Activated T-cell treated with anti-CD3 and anti-CD28 coated beads for 24 hours (primary cell): Measurements from ENCODE around the gene SNAI1.
"Not testable (repeated sequence)": the region's sequence is repeated elsewhere in the genome, so short reads cannot be mapped to it uniquely, and the experiment has no call there.

Experiments
- DNase-seq: peaks from one replicate; pipeline ENCODE4 v3.0.0-alpha.2; 2020; ENCODE audit warnings: low read depth

Gene SNAI1

DNA sequence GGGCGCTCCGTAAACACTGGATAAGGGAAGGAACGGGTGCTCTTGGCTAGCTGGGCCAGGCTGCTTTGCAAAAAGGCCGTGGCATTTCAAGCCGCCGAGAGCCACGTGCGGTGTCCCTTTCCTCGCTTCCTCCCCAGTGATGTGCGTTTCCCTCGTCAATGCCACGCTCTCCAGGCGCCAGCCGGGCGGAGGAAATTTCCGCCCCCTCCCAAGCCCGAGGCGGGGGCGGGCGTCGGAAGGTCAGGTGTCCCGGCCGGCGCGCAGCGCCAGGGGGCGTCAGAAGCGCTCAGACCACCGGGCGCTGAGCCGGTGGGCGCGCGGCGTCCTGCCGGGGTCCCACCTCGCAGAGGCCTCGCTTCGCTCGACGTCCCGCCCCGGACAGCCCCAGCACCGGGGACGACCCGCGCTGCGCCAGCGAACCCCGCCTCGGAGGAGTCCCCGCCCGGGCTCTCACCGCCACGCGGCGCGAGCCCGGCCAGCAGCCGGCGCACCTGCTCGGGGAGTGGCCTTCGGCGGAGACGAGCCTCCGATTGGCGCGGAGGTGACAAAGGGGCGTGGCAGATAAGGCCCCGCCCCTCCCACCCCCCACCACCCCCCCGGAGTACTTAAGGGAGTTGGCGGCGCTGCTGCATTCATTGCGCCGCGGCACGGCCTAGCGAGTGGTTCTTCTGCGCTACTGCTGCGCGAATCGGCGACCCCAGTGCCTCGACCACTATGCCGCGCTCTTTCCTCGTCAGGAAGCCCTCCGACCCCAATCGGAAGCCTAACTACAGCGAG is at the start of gene SNAI1:
TSS of gene SNAI1 (plus strand) at position 635 of the 777 bp plus-strand sequence. CDS start at position 715, 80 bp downstream.
- peak; percentile 74 for DNase-seq

DNA sequence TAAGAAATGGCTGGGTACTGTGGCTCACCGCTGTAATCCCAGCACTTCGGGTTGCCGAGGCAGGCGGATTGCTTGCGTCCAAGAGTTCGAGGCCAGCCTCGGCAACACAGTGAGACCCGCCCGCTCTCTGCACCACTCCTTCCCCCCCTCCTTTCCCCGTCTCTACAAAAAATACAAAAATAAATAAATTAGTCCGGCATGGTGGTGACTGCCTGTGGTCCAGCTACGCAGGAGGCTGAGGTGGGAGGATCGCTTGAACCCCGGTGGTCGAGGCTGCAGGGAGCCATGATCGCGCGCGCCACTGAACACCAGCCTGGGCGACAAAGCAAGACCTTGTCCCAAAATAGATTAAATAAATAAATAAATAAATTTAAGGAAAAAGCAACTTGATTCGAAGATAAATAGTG is 47.0 kb upstream of the SNAI1 start:
- DNase-seq, result no peak

DNA sequence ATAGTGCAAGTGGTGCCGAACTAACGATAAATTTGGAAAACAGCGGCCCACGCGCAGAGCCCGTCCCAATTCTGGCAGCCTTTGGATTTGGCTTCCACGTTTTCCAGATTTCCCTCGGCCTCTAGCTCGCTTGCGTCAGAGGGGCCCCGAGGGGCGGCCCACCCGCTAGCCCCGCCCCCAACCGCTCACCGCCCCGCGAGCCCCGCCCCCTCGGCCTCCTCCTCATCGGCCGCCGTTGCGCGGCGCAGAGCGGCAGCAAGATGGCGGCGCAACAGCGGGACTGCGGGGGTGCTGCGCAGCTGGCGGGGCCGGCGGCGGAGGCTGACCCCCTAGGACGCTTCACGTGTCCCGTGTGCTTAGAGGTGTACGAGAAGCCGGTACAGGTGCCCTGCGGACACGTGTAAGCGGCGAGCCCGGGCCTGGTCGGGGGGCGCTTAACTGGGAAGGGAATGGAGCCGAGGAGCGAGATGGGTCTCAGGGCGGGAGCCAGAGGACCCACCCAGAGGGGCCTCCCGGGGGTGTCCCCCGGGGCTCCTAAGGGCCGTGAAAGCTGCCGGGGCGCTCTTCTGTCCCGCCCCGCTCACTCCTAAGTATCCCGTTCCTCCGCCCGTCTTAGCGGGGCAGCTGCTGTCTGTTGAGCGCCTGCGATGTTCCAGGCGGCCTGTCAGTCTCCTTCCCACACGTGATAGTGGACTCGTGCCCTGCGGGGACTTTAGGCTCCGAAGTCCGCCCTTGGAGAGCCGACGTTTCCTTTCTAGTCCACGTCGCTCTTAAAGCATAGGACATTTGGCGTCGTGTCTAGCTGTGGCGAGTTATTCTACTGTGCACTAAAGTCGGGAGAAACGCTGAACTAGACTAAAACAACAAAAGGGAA is 46.4 kb upstream of the SNAI1 start, which contains the start of gene RNF114:
TSS of gene RNF114 (plus strand) at position 245 of the 874 bp plus-strand sequence. CDS start at position 261, 16 bp downstream.
- DNase-seq, result peak; percentile 88

DNA sequence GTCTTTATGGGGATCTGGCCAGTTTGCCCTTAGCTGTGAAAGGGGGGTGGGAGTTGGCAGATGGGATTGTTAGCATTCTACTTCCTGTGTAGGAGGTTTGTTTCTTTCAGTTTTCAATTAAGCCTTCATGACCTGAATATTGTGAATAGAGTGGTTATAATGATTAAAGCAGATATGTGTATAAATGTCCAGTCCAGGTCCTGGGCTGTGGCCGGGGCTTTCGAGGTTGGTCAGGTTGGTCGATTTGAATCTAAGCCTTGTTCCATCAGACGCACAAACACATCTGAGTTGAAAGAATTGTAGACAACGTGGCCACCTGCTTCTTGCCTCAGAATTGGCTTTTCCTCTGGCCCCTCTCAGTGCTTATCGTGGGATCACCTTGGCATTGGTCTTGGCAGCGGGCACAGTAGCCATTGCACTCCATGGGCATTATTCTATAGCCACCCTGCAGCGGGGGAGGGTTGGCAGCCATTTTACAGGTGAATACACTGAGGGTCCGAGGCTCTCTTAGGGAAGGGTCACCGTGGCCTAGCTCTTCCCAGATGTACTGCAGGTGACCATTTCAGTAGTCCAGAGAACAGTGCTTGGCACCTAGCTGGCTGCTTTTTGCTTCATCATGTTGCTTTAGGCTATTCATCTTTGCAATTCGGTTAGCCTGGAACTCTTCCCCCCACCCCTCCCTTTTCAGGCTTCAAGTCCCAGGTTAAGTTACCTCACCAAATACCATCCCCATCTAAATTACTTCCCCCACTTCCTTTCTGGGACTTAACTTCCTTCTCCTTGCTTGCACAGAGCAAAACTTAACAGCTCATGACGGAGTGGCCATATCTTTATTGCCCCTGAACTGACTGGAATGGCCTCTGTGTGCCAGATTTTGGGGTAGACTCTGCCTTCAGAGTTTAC is 45.5 kb upstream of the SNAI1 start:
- no peak for DNase-seq

DNA sequence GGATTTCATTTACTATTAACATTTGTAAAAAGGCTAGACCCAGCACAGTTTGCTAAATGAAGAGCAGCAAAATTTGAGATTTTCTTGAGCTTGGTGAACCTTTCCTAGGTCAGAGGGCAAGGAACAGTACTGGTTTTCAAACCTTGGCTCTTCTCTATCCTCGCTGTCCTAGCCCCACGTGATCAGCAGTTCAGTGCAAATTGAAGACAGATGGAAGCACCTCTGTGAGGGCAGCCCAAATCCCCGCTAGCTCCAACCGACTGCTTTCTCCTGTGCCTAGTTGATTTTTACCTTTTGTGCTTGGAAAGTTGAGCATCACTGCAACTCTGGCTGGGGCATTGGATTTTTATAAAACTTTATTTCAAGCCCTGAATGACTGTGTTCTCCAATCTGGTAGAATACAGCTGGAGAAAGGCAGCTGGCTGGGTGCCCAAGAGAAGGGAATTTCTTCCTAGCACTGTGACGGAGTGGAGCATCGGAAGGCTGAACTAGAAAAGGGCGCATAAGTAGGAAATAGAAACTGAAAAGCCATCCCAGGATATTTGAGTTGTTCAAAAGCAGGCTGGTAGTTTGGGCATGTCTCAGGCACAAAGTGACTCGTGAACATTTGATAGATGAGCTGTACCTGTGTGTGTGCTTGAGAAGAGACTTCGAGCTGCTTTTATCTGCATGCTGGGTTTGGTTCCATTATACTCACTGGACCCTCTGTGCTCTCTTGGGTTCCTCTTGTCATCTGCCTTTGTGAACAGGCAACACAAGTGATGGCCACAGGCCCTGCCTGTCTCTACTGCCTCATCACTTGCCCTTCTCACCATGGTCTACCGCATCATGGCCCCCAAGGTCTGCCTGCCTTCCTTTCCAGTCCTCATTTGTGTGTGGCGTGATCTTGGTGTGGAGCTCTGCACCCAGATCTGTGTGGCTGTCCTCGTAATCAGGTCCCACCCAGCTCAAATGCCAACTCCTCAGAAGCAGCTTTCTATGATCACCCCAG is 44.3 kb upstream of the SNAI1 start:
- DNase-seq, result no peak

DNA sequence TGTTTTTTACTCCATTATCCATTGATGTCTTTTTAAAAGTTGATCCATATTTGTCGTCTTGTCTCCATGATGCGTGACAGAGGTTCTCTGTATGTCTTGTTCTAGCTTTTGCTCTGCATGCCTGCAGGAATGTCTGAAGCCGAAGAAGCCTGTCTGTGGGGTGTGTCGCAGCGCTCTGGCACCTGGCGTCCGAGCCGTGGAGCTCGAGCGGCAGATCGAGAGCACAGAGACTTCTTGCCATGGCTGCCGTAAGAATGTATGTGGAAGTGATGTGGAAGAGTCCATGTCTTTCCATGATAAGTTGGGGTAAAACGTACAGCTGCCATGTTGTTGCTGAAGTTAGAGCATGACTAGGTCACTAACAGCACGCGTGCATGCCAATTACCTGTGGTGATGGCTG is 41.3 kb upstream of the SNAI1 start:
- DNase-seq, result no peak

DNA sequence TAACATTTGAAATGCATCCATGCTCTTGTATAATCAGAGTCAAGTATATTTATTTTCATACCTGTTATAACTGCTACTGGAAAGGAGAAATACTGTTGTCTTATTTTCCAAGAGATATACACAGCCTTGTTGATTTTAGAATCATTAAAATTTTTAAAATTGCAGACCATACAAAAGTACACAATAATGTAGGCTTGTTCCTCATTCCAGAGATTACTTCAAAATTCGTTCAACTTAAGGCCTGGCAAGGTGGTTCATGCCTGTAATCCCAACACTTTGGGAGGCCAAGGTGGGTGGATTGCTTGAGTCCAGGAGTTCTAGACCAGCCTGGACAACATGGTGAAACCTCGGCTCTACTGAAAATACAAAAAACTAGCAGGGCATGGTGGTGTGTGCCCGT is 40.5 kb upstream of the SNAI1 start:
- DNase-seq, result no peak

DNA sequence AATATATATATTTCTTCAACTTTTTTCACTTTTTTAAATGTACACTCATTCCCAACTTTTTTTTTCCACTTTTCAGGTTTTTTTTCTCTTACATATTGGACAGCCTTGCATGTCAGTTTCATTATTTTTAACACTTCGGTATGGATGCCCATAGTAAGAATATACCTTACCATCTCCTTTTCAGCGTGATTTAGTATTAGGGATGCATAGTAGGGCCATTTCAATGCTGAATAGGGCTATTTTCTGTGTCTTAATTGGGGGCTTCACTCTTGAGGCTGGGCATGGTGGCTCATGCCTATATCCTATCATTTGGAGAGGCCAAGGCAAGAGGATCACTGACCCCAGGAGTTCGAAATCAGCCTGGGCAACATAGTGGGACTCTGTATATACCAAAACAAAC is 39.8 kb upstream of the SNAI1 start:
- DNase-seq, result no peak

DNA sequence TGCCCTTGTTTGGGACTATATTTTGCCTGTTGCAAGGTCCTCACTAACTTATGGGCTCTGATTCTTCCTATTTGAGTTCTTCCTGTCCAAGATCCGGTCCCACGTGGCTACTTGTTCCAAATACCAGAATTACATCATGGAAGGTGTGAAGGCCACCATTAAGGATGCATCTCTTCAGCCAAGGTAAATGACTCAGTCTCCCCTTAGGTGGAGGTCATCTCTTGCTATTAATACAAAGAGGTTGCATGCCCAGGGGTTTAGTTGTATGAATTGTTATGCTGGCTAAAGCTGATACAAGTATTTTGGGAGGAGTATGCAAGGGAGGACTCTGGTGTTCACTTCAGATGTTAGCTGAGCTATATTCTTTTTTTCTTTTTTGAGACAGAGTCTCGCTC is 37.5 kb upstream of the SNAI1 start:
- no peak for DNase-seq

DNA sequence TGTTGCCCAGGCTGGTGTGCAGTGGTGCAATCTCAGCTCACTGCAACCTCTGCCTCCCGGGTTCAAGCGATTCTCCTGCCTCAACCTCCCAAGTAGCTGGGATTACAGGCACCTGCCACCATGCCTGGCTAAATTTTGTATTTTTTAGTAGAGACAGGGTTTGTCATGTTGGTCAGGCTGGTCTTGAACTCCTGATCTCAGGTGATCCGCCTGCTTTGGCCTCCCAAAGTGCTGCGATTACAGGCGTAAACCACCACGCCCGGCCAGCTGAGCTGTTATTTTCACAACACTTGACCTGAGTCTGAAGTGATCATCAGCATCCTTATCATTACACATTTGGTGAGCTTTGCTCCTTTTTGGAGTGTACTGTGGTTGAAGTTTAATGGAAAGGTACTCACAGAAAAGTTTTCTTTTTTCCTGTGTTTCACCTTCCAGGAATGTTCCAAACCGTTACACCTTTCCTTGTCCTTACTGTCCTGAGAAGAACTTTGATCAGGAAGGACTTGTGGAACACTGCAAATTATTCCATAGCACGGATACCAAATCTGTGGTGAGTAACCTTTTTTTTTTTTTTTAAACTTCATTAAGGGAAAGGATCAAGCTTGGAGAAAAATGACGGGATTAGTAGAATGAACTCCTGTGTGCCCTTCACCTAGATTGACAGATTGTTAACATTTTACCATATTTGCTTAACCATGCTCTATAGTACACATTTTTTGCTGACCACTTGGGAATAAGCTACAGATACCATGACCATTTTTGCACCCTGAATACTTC is 36.9 kb upstream of the SNAI1 start:
- no peak for DNase-seq

DNA sequence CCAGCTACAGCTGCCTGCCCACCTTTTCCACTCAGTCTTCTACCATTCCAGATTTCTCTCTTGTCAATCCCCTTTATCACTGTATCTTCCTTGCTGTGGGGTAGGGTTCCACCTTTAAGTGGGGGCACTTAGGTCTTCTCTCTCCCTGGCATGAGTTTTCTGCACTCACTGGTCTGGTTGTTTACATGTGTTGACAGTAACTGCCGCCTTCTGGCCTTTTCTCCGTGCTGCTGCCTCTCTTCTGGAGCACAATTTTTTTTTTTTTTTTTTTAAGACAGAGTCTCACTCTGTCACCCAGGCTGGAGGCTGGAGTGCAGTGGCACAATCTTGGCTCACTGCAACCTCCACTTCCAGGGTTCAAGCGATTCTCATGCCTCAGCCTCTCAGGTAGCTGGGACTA is 34.6 kb upstream of the SNAI1 start:
- DNase-seq, result no peak

DNA sequence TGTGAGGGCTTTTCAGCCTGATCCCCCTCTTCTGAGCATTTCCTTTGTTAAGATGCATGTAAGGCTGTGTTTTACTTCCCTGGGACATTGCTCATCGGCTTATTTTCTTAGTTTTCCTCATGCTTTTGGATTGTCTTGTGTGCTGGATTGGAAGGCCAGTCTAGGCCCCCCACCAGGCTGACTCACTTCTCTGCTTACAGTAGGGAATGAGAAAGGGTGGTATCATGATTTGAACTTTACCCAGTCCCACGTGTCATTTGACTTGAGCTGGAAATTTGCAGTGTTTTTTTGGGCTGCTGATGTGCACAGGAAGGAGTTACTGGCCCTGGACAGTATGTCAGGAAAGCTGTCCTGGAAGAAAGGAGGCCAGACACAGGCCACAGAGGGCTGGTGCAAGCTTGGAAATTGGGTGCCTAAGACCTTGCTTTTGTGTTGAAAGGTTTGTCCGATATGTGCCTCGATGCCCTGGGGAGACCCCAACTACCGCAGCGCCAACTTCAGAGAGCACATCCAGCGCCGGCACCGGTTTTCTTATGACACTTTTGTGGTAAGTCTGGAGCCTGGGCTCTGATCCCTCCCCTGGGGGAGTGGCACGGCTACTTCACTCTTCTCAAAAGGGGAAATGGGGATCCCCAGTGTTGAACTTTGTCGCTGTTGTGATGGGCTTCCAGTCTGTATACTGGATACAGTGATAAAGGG is 33.8 kb upstream of the SNAI1 start:
- no peak for DNase-seq

DNA sequence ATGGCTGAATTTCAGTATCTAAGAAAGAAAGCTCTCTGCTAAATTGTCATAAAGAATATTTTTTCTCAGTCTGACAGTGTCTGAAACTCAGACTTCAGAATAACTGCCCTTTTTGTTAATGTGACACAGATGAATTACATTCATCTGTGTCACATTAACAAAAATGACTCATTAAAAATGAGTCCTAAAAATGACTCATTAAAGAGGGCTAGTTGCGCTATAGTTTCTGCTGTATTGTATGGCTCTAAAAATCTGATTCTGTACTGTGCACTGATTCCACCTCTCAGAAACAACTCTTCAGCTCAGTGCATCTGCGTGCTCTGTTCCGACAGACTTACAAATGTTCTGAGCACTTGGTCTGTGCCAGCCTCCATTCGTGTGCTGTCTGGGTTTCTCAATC is 31.6 kb upstream of the SNAI1 start:
- no peak for DNase-seq

DNA sequence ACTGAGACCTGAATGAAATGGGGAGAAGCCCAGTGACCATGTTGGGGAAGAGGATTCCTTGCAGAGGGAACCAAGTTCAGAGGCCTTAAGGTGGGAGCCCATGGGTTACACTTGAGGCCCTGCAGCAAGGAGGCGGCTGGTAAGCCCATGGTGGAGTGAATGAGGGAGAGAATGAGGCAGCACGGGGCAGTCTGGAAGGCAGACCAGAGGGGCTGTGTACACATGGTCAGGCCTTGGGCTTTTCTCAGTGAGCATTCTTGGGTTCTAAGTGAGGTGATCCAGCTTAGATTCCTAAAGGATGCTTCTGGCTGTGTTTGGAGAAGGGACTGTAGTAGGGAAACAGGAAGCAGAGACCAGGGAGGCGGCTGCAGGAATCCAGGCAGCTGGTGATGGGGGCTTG is 27.6 kb upstream of the SNAI1 start:
- DNase-seq, result no peak

DNA sequence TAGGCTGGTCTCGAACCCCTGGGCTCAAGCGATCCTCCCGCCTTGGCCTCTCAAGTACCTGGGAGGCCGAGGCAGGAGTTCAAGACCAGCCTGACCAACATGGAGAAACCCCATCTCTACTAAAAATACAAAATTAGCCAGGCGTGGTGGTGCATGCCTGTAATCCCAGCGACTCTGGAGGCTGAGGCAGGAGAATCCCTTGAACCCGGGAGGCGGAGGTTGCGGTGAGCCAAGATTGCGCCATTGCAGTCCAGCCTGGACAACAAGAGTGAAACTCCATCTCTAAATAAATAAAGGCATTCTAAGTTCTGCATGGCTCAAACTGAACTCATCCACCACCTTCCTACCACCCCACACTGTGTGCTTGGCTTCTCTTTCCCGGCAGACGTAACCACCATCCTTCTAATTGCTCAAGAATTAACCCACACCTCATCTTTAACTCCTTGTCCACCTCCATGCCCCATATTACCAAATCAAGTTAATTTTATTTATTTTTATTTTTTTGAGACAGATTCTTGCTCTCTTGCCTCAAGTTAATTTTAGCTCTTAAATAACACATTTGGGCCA is 26.9 kb upstream of the SNAI1 start:
- DNase-seq, result not testable (repeated sequence)

DNA sequence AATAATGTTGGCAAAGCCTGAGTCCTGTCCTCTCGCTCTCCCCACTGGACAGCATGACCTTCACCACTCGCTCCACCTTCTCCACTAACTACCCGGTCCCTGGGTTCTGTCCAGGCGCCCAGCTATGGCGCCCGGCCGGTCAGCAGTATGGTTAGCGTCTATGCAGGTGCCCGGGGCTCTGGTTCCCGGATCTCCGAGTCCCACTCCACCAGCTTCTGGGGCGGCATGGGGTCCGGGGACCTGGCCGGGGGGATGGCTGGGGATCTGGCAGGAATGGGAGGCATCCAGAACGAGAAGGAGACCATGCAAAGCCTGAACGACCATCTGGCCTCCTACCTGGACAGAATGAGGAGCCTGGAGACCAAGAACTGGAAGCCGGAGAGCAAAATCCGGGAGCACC is 26.1 kb upstream of the SNAI1 start:
- no peak for DNase-seq

DNA sequence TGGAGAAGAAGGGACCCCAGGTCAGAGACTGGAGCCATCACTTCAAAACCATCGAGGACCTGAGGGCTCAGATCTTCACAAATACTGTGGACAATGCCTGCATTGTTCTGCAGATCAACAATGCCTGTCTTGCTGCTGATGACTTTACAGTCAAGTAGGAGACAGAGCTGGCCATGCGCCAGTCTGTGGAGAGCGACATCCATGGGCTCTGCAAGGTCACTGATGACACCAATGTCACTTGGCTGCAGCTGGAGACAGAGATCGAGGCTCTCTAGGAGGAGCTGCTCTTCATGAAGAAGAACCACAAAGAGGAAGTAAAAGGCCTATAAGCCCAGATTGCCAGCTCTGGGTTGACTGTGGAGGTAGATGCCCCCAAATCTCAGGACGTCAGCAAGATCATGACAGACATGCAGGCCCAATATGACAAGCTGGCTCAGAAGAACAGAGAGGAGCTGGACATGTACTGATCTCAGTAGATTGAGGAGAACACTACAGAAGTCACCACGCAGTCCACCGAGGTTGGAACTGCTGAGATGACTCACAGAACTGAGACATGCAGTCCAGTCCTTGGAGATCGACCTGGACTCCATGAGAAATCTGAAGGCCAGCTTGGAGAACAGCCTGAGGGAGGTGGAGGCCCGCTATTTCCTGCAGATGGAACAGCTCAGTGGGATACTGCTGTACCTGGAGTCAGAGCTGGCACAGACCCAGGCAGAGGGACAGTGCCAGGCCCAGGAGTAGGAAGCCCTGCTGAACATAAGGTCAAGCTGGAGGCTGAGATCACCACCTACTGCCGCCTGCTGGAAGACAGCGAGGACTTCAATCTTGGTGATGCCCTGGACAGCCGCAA is 25.5 kb upstream of the SNAI1 start:
- DNase-seq, result not testable (repeated sequence)

DNA sequence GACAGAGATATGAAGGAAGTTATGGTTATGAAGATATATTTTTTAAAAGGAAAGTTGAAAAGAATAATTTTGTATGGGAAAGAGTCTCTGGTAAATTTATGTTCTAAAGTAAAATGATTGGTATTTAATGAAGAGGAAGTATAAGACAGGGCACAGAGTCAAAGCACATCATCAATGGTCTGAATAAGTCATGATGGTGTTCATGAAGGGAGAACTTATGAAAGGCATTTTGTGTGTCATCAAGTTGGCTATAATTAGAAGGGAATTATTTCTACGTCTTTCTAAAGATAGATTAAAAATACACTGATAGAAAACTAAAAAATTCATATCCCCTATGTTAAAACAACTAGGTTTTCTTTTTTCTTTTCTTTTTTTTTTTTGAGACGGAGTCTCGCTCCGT is 21.4 kb upstream of the SNAI1 start:
- no peak for DNase-seq
